Inflammatory macrophage treated with lipopolysaccharide for 1 hour (primary cell): ENCODE results near the gene DHX38.

Experiments used
- DNase-seq, 2 donors: peaks; one replicate each; pipeline ENCODE4 v3.0.0-alpha.2; 2020 to 2022

Gene DHX38

GRCh38 chr16:72123426-72123825 is 29.8 kb downstream of the DHX38 start:
- DNase-seq = no peak

GRCh38 chr16:72124148-72124547 is 30.5 kb downstream of the DHX38 start:
- no peak for DNase-seq

GRCh38 chr16:72124761-72125634 is 31.4 kb downstream of the DHX38 start:
- peak; percentile 59 to 85 for DNase-seq

- DNase-seq = peak; percentile 43 to 64
Measured at GRCh38 chr16:72125635-72126428, 32.2 kb downstream of the DHX38 start.

- peak; percentile 26 to 41 for DNase-seq
Measured at GRCh38 chr16:72126429-72126765, 32.8 kb downstream of the DHX38 start.

GRCh38 chr16:72128701-72129100 is 35.1 kb downstream of the DHX38 start:
- no peak for DNase-seq

- DNase-seq = peak; percentile 28 to 65
Measured at GRCh38 chr16:72129976-72130656, 36.5 kb downstream of the DHX38 start.

GRCh38 chr16:72131036-72131435 is 37.4 kb downstream of the DHX38 start:
- DNase-seq = peak; percentile 94 to 98

GRCh38 chr16:72132726-72133125 is 39.1 kb downstream of the DHX38 start:
- peak; percentile 37 for DNase-seq

- no peak for DNase-seq
Measured at GRCh38 chr16:72134507-72134906, 40.9 kb downstream of the DHX38 start.

- DNase-seq = no peak
Measured at GRCh38 chr16:72137380-72138063, 43.9 kb downstream of the DHX38 start.

- no peak for DNase-seq
Measured at GRCh38 chr16:72138064-72138572, 44.5 kb downstream of the DHX38 start.

GRCh38 chr16:72139908-72140307 is 46.3 kb downstream of the DHX38 start:
- DNase-seq = no peak

GRCh38 chr16:72142476-72142875 is 48.8 kb downstream of the DHX38 start:
- peak; percentile 49 to 63 for DNase-seq

GRCh38 chr16:72149676-72150464 is 56.2 kb downstream of the DHX38 start:
- DNase-seq = no peak

GRCh38 chr16:72159386-72159785 is 65.7 kb downstream of the DHX38 start:
- no peak for DNase-seq

- DNase-seq = no peak
Measured at GRCh38 chr16:72159801-72160200, 66.2 kb downstream of the DHX38 start.

GRCh38 chr16:72162105-72162692 is 68.6 kb downstream of the DHX38 start:
- DNase-seq = no peak
